ES-I3 (cell line): Measurements from ENCODE around the gene EIF3K.

Experiments used
- H3K36me3 ChIP-seq: 2 replicates; pipeline ENCODE4 v1.6.1; 2013; ENCODE audit warnings: mild to moderate bottlenecking, low read length, control low read depth, moderate library complexity; ENCODE audit not compliant: insufficient read depth
- H3K4me1 ChIP-seq: 2 replicates; pipeline ENCODE4 v1.6.1; 2013; ENCODE audit warnings: mild to moderate bottlenecking, control low read depth, low read length; ENCODE audit not compliant: insufficient read depth
- H3K9ac ChIP-seq: 2 replicates; pipeline ENCODE4 v1.6.1; 2013; ENCODE audit warnings: low read depth, mild to moderate bottlenecking, low read length, moderate library complexity
- H3K9me3 ChIP-seq: 2 replicates; pipeline ENCODE4 v1.6.1; 2013; ENCODE audit warnings: mild to moderate bottlenecking, low read length, moderate library complexity; ENCODE audit not compliant: control insufficient read depth, insufficient read depth

Gene EIF3K

DNA sequence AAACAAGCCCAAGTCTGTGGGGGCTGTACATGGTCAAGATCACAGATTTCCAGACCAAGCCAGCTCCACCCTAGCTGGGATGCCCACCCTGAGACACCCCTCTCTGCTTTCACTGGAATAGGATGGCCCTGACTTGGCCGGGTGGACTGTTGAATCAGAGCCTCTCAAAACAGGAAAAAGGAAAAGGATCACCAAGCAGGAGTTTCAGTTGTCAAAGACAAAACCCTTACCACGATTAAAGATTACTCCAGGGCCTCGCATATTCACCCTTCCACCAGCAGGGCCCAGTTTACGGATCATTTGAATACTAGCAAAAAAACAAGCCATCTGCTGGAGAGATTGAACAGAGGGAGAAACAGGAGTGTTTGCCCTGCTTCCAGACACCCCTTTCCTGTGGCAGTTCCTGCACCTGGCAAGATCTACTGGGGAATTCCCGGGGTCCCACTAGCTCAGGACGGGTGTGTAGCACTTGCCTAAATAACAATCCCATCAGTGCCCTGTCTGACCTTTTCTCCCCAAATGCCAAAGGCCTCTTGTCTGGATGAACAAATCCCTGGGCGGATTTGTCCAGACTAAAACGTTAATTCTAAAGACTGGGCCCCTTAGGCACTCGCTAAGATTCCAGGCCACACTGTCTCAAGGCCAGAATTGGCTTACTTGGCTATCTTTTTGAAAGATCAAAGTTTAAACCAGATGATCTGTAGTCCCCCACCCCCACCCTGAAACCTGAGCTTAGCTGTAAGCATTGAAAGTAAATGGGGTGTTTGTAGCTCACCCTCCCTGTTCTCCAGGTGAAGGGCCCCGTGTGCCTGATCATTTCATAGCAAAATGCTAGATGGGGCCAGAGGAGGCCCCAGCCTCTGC lies 66.9 kb downstream of the EIF3K start:
- Histone ChIP-seq H3K9me3 (no peaks in the 10 kb centered on the region), H3K4me1 (peaks cover 52% of the 10 kb centered on the region), H3K36me3 (peaks cover 5% of the 10 kb centered on the region; the same call in 1 of the 2 replicates), H3K9ac (no peak overlapping the region)

DNA sequence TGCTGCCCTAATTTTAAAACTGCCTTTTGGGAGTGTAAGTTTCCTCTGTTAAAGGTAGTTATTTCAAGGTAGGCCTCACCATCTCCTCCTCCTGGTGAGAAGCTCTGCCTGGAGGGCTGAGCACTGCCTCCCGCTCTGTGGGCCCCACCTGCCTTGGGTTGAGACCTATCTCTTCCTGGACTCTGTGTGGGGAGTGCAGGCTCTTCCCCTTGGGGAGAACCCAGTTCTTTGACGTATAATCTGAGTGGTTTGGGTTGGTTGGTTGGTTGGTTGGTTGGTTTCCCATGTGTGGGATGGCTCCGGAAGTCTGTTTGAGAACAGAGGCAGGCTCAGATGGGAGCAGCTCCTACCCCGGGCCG lies 67.5 kb downstream of the EIF3K start:
- H3K9ac ChIP-seq: no peak overlapping the region
- H3K36me3 ChIP-seq: 0 out of 2 replicates have a peak, but pooled peaks cover 3% of the 10 kb centered on the region
- peaks cover 52% of the 10 kb centered on the region for H3K4me1 ChIP-seq
- no peaks in the 10 kb centered on the region for H3K9me3 ChIP-seq
